ENCODE measurements around the gene ELOVL3. TPM values are rescaled to one million over a fixed set of nuclear protein-coding genes. Genes with fewer than 3 reads are reported as not detected.

ELOVL3 gene
- total RNA-seq, 1 experiment from 2014 or later = 0.17 TPM

- TF ChIP-seq, protein P1, sequence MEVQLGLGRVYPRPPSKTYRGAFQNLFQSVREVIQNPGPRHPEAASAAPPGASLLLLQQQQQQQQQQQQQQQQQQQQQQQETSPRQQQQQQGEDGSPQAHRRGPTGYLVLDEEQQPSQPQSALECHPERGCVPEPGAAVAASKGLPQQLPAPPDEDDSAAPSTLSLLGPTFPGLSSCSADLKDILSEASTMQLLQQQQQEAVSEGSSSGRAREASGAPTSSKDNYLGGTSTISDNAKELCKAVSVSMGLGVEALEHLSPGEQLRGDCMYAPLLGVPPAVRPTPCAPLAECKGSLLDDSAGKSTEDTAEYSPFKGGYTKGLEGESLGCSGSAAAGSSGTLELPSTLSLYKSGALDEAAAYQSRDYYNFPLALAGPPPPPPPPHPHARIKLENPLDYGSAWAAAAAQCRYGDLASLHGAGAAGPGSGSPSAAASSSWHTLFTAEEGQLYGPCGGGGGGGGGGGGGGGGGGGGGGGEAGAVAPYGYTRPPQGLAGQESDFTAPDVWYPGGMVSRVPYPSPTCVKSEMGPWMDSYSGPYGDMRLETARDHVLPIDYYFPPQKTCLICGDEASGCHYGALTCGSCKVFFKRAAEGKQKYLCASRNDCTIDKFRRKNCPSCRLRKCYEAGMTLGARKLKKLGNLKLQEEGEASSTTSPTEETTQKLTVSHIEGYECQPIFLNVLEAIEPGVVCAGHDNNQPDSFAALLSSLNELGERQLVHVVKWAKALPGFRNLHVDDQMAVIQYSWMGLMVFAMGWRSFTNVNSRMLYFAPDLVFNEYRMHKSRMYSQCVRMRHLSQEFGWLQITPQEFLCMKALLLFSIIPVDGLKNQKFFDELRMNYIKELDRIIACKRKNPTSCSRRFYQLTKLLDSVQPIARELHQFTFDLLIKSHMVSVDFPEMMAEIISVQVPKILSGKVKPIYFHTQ (CRISPR knock-in tag; IDR thresholded peaks at IDR 0.05) = no peak
- TF ChIP-seq NFYB (CRISPR knock-in tag; conservative IDR thresholded peaks at IDR 0.05; ENCODE audit: low read depth) (no peak; the same call in 1 of the 2 replicates), NR2C2 (CRISPR knock-in tag; IDR thresholded peaks at IDR 0.05) (no peak), IRF1 (CRISPR knock-in tag; IDR thresholded peaks at IDR 0.05) (no peak), MYBL2 (CRISPR knock-in tag; IDR thresholded peaks at IDR 0.05) (no peak), HMGA2 (CRISPR knock-in tag; IDR thresholded peaks at IDR 0.05) (no peak), ARID4B (CRISPR knock-in tag; IDR thresholded peaks at IDR 0.05; ENCODE audit: borderline replicate concordance) (peak; percentile 66; the same call in 1 of the 2 replicates), PREB (CRISPR knock-in tag; IDR thresholded peaks at IDR 0.05; ENCODE audit: borderline replicate concordance) (no peak), ZNF219 (CRISPR knock-in tag; IDR thresholded peaks at IDR 0.05; ENCODE audit: borderline replicate concordance) (no peak), STAT6 (CRISPR knock-in tag; conservative IDR thresholded peaks at IDR 0.05; ENCODE audit: low read depth) (no peak), ZNF281 (CRISPR knock-in tag; IDR thresholded peaks at IDR 0.05) (no peak), SP1 (CRISPR knock-in tag; conservative IDR thresholded peaks at IDR 0.05) (0 out of 2 replicates have a peak, but pooled peaks have one; percentile 25), ZNF671 (CRISPR knock-in tag; IDR thresholded peaks at IDR 0.05) (no peak), HMGXB4 (CRISPR knock-in tag; IDR thresholded peaks at IDR 0.05) (no peak)
- TF ChIP-seq, protein P2, sequence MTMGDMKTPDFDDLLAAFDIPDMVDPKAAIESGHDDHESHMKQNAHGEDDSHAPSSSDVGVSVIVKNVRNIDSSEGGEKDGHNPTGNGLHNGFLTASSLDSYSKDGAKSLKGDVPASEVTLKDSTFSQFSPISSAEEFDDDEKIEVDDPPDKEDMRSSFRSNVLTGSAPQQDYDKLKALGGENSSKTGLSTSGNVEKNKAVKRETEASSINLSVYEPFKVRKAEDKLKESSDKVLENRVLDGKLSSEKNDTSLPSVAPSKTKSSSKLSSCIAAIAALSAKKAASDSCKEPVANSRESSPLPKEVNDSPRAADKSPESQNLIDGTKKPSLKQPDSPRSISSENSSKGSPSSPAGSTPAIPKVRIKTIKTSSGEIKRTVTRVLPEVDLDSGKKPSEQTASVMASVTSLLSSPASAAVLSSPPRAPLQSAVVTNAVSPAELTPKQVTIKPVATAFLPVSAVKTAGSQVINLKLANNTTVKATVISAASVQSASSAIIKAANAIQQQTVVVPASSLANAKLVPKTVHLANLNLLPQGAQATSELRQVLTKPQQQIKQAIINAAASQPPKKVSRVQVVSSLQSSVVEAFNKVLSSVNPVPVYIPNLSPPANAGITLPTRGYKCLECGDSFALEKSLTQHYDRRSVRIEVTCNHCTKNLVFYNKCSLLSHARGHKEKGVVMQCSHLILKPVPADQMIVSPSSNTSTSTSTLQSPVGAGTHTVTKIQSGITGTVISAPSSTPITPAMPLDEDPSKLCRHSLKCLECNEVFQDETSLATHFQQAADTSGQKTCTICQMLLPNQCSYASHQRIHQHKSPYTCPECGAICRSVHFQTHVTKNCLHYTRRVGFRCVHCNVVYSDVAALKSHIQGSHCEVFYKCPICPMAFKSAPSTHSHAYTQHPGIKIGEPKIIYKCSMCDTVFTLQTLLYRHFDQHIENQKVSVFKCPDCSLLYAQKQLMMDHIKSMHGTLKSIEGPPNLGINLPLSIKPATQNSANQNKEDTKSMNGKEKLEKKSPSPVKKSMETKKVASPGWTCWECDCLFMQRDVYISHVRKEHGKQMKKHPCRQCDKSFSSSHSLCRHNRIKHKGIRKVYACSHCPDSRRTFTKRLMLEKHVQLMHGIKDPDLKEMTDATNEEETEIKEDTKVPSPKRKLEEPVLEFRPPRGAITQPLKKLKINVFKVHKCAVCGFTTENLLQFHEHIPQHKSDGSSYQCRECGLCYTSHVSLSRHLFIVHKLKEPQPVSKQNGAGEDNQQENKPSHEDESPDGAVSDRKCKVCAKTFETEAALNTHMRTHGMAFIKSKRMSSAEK (CRISPR knock-in tag; IDR thresholded peaks at IDR 0.05; ENCODE audit: borderline replicate concordance) = no peak
Observed at GRCh38 chr10:102230264-102230860, 4.3 kb downstream of the ELOVL3 start (continued).
